ENCODE results near the gene PLCB1.
"Not testable (repeated sequence)": the region's sequence is repeated elsewhere in the genome, so short reads cannot be mapped to it uniquely, and the experiment has no call there.

The PLCB1 gene

GRCh38 chr20:8457978-8458377, 325.9 kb downstream of the PLCB1 start:
- no peak for DNase-seq

DNA sequence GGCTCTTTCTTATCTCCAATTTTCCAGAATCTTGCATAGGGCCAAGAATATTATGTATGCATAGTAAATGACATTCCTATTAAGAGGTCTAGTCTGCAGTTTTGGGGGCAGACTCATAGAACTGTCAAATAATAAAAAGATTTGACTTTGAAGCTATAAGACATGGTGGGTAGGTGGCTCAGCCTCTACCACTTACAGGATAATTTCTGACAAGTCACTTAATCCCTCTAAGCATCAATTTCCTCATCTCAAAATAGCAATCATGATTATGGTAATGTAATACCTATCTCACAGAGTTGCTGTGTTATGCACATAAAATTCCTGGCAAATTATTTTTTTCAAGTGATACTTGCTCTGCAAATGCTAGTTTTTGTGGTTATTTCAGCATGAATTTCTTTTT, 329.1 kb downstream of the PLCB1 start:
- no peak for DNase-seq

- DNase-seq, result no peak
Observed at GRCh38 chr20:8464368-8464767, 332.3 kb downstream of the PLCB1 start.

- not testable (repeated sequence) for DNase-seq
Observed at GRCh38 chr20:8466781-8467180, 334.7 kb downstream of the PLCB1 start.

DNA sequence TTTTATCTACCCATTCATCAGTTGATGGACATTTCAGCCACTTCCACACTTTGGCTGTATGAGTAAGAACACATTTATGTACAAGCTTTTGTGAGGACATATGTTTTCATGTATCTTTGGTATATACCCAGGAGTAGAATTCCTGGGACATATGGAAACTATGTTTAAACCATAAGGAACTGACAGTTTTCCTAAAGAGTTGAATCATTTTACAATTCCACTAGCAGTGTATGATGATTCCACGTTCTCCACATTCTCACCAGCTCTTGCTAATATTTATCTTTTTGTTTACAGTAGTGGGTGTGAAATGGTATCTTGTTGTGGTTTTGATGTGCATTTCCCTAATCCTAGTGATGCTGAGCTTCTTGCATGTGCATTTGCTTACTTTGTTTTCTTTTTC, 338.1 kb downstream of the PLCB1 start:
- no peak for DNase-seq

DNA sequence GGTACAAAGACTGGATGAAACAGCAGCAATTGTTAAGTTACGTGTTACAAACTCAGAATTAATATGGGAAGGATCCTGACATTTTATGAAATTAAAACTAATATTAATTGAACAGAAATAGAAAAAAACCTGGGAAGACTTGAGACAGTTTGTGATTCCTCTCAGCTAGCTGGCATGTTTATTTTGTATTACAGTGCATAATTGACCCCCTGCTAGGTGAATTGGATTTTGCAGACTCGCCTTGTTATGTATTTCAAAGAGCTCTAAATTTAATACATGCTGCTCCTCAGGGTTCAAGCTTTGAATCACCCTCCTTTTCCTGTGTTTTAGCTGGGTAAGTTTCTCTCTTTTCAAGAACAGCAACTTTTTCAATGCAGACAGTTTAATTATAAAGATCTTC, 339.4 kb downstream of the PLCB1 start:
- DNase-seq, result no peak

DNA sequence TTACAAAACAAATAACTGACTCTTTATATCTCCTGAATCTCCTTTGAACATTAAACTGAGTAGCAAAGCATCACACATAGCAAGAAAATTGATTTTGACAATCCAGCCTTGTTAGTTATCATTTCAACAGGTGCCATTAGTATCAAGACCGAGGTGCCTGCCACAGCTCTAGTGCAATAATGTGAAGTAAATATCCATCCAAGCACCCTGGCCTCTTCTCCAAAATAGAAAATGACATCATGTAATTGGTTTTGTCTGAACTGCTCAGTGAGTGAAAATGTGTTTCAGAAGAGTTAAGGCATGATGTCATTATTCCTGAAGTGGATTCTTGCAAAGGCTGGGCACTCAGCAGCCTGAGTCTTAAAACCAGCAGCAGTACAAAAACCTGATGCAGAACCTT, 341.4 kb downstream of the PLCB1 start:
- DNase-seq, result peak; percentile 51

GRCh38 chr20:8474027-8474668, 342.1 kb downstream of the PLCB1 start:
- DNase-seq, result no peak

- peak; percentile 73 for DNase-seq
Observed at GRCh38 chr20:8476021-8476420, 344.0 kb downstream of the PLCB1 start.

GRCh38 chr20:8480597-8480996, 348.5 kb downstream of the PLCB1 start:
- no peak for DNase-seq

DNA sequence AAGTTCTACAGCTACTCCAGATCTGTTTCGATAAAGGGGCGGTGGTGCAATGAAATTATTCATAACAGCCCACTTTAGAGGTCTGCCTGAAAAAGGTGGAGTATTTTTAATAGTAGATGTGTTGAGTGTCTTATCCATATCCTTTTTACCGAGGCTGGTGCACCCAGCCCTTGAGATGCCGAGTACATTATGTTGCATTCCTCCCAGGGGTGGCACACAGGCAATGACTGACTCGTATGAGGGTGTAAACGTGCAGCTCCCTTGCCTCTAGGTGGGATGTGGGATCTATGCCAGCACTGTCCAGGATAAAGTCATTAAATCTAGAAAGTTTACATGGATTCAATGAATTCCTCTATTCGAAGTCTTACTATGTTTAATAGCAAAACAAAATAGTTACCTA, 355.6 kb downstream of the PLCB1 start:
- DNase-seq, result no peak

GRCh38 chr20:8489094-8489883, 357.2 kb downstream of the PLCB1 start:
- DNase-seq, result no peak

- no peak for DNase-seq
Observed at GRCh38 chr20:8490076-8490830, 358.2 kb downstream of the PLCB1 start.

- DNase-seq, result no peak
Observed at GRCh38 chr20:8492173-8492572, 360.1 kb downstream of the PLCB1 start.

- DNase-seq, result no peak
Observed at GRCh38 chr20:8498571-8498970, 366.5 kb downstream of the PLCB1 start.

DNA sequence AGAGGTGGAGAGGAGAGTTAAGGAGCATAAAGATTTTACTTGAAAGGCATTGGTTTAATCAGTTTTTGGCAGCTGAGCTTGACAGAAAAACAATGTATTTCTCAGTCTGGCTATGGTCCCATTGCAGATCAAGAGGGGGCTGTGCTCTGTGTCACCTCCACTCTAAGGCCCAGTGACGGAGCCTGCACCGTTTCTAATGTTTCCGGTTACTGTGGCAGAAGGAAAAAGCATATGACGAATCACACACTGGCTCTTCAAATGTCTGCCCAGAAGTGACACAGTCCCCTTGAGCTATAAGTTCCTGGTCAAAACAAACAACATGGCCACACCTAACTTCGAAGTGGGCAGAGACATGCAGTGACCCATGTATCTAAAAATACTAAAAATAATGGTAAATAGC, 372.0 kb downstream of the PLCB1 start:
- no peak for DNase-seq

- no peak for DNase-seq
Observed at GRCh38 chr20:8505476-8506200, 373.6 kb downstream of the PLCB1 start.

DNA sequence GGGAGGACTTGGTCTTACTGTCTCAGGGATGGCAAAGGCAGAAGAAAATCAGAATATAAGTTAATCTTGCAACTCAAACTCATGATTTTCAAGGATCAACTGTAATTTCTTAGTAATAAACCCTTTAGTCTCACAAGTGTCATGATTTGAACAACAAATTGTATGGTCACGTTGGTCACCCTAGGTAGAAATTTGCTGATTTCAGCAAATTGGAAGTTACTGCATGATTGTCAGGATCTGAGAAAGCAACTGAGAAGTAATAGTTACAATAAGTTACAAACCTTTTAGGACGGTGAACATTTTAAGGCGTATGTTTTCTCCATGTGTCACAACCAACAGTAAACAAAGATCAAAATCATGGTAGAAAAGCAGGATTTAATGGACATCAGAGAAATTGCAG, 375.2 kb downstream of the PLCB1 start:
- DNase-seq, result no peak

DNA sequence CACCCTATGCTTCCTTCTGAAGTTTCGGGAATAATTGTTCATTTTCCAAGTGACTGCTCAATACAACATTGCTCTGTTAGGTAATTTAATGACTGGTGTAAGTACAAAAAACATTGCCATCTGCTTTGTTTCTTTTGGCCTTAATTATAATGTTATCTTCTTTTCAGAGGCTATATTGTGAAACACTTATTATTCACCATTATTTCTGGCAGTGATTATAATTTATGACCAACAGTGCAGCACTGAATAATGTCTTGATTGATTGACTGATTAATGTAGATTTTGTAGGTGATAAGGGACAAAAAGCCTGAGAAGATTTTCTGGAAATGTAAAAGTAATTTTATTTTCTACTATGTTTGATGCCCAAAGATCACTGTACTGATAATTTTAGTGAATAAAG, 377.7 kb downstream of the PLCB1 start:
- DNase-seq, result no peak

DNA sequence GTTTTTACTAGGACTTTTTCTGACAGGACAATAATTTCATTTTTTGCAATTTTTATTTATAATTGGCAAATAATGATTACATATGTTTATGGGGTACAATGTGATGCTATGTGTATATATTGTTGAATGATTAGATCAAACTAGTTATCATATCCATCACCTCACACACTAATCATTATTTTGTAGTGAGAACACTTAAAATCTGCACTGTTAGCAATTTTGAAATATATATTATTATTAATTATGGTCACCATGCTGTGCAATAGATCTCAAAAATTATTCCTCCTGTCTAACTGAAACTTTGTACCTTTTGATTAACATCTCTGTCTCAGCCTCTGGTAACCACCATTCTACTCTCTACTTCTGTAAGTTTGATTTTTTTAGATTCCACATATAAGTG, 378.7 kb downstream of the PLCB1 start:
- DNase-seq, result no peak

DNA sequence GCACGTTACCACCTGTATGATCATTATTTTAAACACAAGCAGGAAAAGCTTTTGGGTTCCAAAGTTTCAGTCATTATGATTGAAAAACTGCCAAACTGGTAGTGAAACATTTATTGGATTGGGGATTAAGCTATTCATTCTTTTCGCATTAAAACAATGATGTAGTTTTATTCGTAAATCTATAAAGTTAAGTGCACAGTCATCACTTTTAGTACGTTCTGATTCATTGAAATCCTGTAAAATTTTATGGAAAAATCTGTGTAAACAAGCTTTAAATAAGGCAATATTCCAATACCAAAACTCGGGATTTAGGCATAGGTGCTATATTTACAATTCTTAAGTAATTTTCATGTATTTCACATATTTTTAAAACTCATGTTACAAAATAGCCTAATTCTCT, 379.9 kb downstream of the PLCB1 start:
- DNase-seq, result no peak

GRCh38 chr20:8515810-8516435, 383.9 kb downstream of the PLCB1 start:
- no peak for DNase-seq

- peak; percentile 36 for DNase-seq
Observed at GRCh38 chr20:8518878-8519277, 386.8 kb downstream of the PLCB1 start.

All from eye (tissue), 1 donor.